Neural cell (in vitro differentiated cells): ENCODE results near the gene SEPTIN6.

Experiments used
- EP300 ChIP-seq: fragments of 450-650 bp; conservative IDR thresholded peaks from 2 replicates; pipeline ENCODE4 v1.6.1; 2014; ENCODE audit warnings: antibody characterized with exemption, mild to moderate bottlenecking, moderate library complexity; ENCODE audit not compliant: poor library complexity, severe bottlenecking
- EZH2 ChIP-seq: fragments of 200-600, 300-800 bp; shearing (Covaris generic), sonication (generic); IDR thresholded peaks from 2 replicates; pipeline ENCODE4 v1.6.1; 2014; ENCODE audit warnings: antibody characterized with exemption, low read length, borderline replicate concordance, mild to moderate bottlenecking; ENCODE audit not compliant: insufficient read depth, poor library complexity, severe bottlenecking
- POLR2AphosphoS5 ChIP-seq: IDR thresholded peaks from 2 replicates; pipeline ENCODE4 v1.6.1; 2012
- RAD21 ChIP-seq: fragments of 450-650 bp; conservative IDR thresholded peaks from 2 replicates; pipeline ENCODE4 v1.6.1; 2014; ENCODE audit warnings: antibody characterized with exemption, mild to moderate bottlenecking, moderate library complexity
- SMC3 ChIP-seq: fragments of 450-650 bp; conservative IDR thresholded peaks from 2 replicates; pipeline ENCODE4 v1.6.1; 2014; ENCODE audit warnings: antibody characterized with exemption, mild to moderate bottlenecking, moderate library complexity; ENCODE audit not compliant: poor library complexity
- TF ChIP-seq, protein P1 (sequence below): fragments of 450-650 bp; IDR thresholded peaks from 2 replicates; pipeline ENCODE4 v1.5.1; 2014; ENCODE audit warnings: antibody characterized with exemption, mild to moderate bottlenecking, moderate library complexity; ENCODE audit not compliant: poor library complexity, severe bottlenecking
- TF ChIP-seq, protein P2 (sequence below): IDR thresholded peaks from 2 replicates; pipeline ENCODE4 v1.6.1; 2012; ENCODE audit warnings: borderline replicate concordance

DNA sequence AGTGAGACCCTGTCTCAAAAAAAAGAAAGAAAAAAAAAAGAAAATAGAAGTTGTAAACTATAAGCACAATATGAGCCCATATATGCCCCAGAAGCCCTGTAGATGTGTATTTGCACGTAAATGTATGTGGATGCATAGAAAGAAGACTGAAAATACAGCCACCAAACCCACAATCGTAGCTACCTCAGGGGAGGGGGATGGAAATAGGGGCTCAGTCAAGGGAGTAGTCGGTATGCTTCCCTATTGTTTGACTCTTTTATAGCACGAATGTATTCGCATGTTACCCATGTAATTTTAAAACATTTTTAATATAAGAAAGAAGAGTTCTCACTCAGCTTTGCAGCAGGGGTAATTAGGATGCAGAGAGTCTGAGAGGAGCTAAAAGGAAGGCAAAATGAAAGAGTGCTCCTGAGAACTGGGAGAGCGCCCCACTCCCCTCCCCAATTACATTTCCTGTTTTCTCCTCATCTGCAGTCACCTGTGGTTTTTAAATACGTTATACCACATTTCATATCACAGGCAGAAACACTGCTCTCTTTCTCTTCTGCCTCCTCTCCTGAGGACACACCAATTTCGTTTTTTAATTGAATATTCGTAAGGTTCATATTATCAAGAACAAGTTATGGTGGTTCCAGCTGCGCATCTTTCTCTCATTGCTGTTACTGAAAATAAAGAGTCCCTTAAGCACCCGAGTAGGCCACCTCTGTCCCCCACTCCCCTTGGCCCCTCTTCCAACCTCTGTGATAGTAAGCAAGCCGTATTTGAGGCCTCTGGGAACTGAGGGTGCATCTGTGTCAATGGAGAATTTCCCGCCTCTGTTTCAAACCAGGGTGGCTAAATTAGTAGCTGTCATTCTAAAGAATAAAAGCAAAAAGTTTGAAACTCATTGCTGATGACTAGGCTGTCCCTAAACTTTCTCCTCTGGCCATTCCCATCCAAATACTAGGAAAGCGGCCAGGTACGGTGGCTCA lies 10.7 kb downstream of the SEPTIN6 start:
- TF ChIP-seq EZH2 = no peak
- TF ChIP-seq POLR2AphosphoS5 = no peak
- TF ChIP-seq, protein P1, sequence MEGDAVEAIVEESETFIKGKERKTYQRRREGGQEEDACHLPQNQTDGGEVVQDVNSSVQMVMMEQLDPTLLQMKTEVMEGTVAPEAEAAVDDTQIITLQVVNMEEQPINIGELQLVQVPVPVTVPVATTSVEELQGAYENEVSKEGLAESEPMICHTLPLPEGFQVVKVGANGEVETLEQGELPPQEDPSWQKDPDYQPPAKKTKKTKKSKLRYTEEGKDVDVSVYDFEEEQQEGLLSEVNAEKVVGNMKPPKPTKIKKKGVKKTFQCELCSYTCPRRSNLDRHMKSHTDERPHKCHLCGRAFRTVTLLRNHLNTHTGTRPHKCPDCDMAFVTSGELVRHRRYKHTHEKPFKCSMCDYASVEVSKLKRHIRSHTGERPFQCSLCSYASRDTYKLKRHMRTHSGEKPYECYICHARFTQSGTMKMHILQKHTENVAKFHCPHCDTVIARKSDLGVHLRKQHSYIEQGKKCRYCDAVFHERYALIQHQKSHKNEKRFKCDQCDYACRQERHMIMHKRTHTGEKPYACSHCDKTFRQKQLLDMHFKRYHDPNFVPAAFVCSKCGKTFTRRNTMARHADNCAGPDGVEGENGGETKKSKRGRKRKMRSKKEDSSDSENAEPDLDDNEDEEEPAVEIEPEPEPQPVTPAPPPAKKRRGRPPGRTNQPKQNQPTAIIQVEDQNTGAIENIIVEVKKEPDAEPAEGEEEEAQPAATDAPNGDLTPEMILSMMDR = no peak
- TF ChIP-seq, protein P2, sequence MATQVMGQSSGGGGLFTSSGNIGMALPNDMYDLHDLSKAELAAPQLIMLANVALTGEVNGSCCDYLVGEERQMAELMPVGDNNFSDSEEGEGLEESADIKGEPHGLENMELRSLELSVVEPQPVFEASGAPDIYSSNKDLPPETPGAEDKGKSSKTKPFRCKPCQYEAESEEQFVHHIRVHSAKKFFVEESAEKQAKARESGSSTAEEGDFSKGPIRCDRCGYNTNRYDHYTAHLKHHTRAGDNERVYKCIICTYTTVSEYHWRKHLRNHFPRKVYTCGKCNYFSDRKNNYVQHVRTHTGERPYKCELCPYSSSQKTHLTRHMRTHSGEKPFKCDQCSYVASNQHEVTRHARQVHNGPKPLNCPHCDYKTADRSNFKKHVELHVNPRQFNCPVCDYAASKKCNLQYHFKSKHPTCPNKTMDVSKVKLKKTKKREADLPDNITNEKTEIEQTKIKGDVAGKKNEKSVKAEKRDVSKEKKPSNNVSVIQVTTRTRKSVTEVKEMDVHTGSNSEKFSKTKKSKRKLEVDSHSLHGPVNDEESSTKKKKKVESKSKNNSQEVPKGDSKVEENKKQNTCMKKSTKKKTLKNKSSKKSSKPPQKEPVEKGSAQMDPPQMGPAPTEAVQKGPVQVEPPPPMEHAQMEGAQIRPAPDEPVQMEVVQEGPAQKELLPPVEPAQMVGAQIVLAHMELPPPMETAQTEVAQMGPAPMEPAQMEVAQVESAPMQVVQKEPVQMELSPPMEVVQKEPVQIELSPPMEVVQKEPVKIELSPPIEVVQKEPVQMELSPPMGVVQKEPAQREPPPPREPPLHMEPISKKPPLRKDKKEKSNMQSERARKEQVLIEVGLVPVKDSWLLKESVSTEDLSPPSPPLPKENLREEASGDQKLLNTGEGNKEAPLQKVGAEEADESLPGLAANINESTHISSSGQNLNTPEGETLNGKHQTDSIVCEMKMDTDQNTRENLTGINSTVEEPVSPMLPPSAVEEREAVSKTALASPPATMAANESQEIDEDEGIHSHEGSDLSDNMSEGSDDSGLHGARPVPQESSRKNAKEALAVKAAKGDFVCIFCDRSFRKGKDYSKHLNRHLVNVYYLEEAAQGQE = no peak
- no peak for TF ChIP-seq RAD21
- TF ChIP-seq EP300 = no peak
- no peak for TF ChIP-seq SMC3
